Superior temporal gyrus (tissue), 1 donor: Measurements from ENCODE around the gene ZNF646.

Experiments
- DNase-seq: peaks from one replicate; pipeline ENCODE4 v3.0.0-alpha.2; 2016; ENCODE audit errors: extremely low spot score

ZNF646 gene

DNA sequence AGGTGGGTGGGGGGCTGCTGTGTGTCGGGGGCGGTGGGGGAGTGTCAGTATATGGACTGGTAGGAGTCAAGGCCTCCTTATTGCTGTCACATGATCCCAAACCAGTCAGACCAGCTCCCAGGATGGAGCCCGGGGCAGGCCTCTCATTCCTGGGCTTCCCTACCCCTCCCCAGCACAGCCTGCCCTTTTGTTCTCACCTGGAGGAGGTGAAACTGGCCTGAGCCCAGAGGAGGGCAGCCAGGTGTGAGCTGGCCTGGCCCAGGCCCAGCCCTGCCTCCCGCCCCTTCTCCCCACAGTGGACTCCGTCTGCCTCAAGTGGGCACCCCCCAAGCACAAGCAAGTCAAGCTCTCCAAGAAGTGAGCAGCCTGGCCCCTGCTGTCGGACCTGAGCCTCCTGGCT lies 56.7 kb downstream of the ZNF646 start:
- no peak for DNase-seq

- no peak for DNase-seq
Observed at GRCh38 chr16:31131416-31131815, 57.2 kb downstream of the ZNF646 start.

GRCh38 chr16:31131841-31132271 lies 57.6 kb downstream of the ZNF646 start:
- no peak for DNase-seq

GRCh38 chr16:31132303-31132979 lies 58.2 kb downstream of the ZNF646 start:
- no peak for DNase-seq

GRCh38 chr16:31133046-31133501 lies 58.9 kb downstream of the ZNF646 start:
- DNase-seq, result no peak
